GM12878 (cell line): ENCODE results near the gene CAV1. TPM values are rescaled to one million over a fixed set of nuclear protein-coding genes. Genes with fewer than 3 reads are reported as not detected.

Experiments used
- ATAC-seq: fragments of 200-7000 bp; cut with Tn5 transposase; 3 replicates; pipeline ENCODE4 v1.9.1; 2020; ENCODE audit warnings: mild to moderate bottlenecking, moderate library complexity
- BruUV-seq: library from RNA; stranded (reverse); fragments of 400-500 nt; replicated peaks from 2 replicates; lab custom pipeline; 2021; lab: Mats Ljungman, UMichigan
- CTCF ChIA-PET: fragments of 300-600 bp; sonication (Branson Sonifier 250); formaldehyde crosslinking; extraction: SDS; loops from one replicate; lab custom pipeline; 2021; ENCODE audit warnings: inconsistent platforms; lab: Yijun Ruan, JAX
- POLR2A ChIA-PET: fragments of 350-600 bp; formaldehyde crosslinking; extraction: SDS; loops from one replicate; lab custom pipeline; 2021; ENCODE audit warnings: inconsistent platforms; lab: Charles Lee
- RAD21 ChIA-PET: fragments of 300-600 bp; sonication (Branson Sonifier 250); formaldehyde crosslinking; loops from one replicate; lab custom pipeline; 2023; ENCODE audit warnings: antibody characterized with exemption; ENCODE audit not compliant: unreplicated experiment; lab: Charles Lee
- SMC1A ChIA-PET: fragments of 300-600 bp; sonication (Branson Sonifier 250); formaldehyde crosslinking; loops from one replicate; lab custom pipeline; 2023; ENCODE audit not compliant: unreplicated experiment, uncharacterized antibody; lab: Charles Lee
- DNase-seq: peaks from one replicate; pipeline ENCODE4 v3.0.0-alpha.2; 2011; ENCODE audit warnings: low read depth, low spot score
- FAIRE-seq: peaks from 3 replicates; lab custom pipeline; 2011; peaks lifted over from hg19 to GRCh38; lab: Jason Lieb, UNC
- H2AFZ ChIP-seq: 2 replicates; pipeline ENCODE4 v1.6.0; 2011; ENCODE audit warnings: low read depth, low read length, control low read depth; ENCODE audit not compliant: control insufficient read depth
- H3K27ac ChIP-seq: 2 replicates; pipeline ENCODE4 v1.5.1; 2011; ENCODE audit warnings: control low read depth; ENCODE audit not compliant: control insufficient read depth, insufficient read depth
- H3K27me3 ChIP-seq, 2 experiments: replicated peaks in 1 of 2; 2 replicates each; pipeline versions ENCODE4 v1.6.0 to v1.6.1; 2011; ENCODE audit warnings: low read length in 1 of 2; ENCODE audit not compliant: control insufficient read depth in 2 of 2, insufficient read depth in 2 of 2
- H3K36me3 ChIP-seq, 2 experiments: 2 replicates each; pipeline ENCODE4 v1.5.1; 2011; ENCODE audit warnings: low read length in 1 of 2; ENCODE audit not compliant: control insufficient read depth in 2 of 2, insufficient read depth in 2 of 2
- H3K4me1 ChIP-seq: 2 replicates; pipeline ENCODE4 v1.6.1; 2011; ENCODE audit warnings: mild to moderate bottlenecking, low read length, moderate library complexity, mixed read lengths; ENCODE audit not compliant: control insufficient read depth, insufficient read depth
- H3K4me2 ChIP-seq: 2 replicates; pipeline ENCODE4 v1.6.0; 2011; ENCODE audit warnings: control low read depth; ENCODE audit not compliant: control insufficient read depth, insufficient read depth
- H3K4me3 ChIP-seq: fragments of 200-600 bp; sonication (generic); 2 replicates; pipeline ENCODE4 v1.5.1; 2016
- H3K79me2 ChIP-seq: 2 replicates; pipeline ENCODE4 v1.6.0; 2011; ENCODE audit warnings: low read length; ENCODE audit not compliant: control insufficient read depth, insufficient read depth
- H3K9ac ChIP-seq: 2 replicates; pipeline ENCODE4 v1.8.0; 2011; ENCODE audit warnings: low read length, control low read depth, mixed read lengths; ENCODE audit not compliant: control insufficient read depth, insufficient read depth
- H3K9me3 ChIP-seq: replicated peaks from 3 replicates; pipeline ENCODE4 v1.5.1; 2011; ENCODE audit warnings: mild to moderate bottlenecking, low read length; ENCODE audit not compliant: control insufficient read depth, insufficient read depth
- H4K20me1 ChIP-seq: 2 replicates; pipeline ENCODE4 v1.6.0; 2011; ENCODE audit not compliant: control insufficient read depth, insufficient read depth
- BCL11A ChIP-seq: IDR thresholded peaks from 2 replicates; pipeline ENCODE4 v1.6.1; 2011; ENCODE audit warnings: low read depth, low read length
- BCL3 ChIP-seq: IDR thresholded peaks from 2 replicates; pipeline ENCODE4 v1.6.1; 2011; ENCODE audit warnings: borderline replicate concordance, low read depth, mild to moderate bottlenecking, moderate library complexity, low read length; ENCODE audit not compliant: insufficient read depth, poor library complexity, severe bottlenecking
- CBFB ChIP-seq: IDR thresholded peaks from 2 replicates; pipeline ENCODE4 v1.6.1; 2016; ENCODE audit warnings: antibody characterized with exemption, low read depth
- CHD4 ChIP-seq: fragments of 200-600 bp; sonication (generic); IDR thresholded peaks from 2 replicates; pipeline ENCODE4 v1.6.1; 2016; ENCODE audit warnings: mild to moderate bottlenecking
- MAX ChIP-seq: IDR thresholded peaks from 2 replicates; pipeline ENCODE4 v1.6.1; 2012; ENCODE audit warnings: low read depth, low read length, improper control_type of control experiment
- PAX5 ChIP-seq: IDR thresholded peaks from 2 replicates; pipeline ENCODE4 v1.6.1; 2011; ENCODE audit warnings: low read depth, low read length, borderline replicate concordance
- RB1 ChIP-seq: fragments of 450-650 bp; formaldehyde crosslinking; IDR thresholded peaks from 2 replicates; pipeline ENCODE4 v1.6.1; 2017; ENCODE audit warnings: mild to moderate bottlenecking, borderline replicate concordance
- RELB ChIP-seq: fragments of 450-650 bp; IDR thresholded peaks from 2 replicates; pipeline ENCODE4 v1.6.1; 2017; ENCODE audit warnings: low read depth, mild to moderate bottlenecking, moderate library complexity
- STAT1 ChIP-seq: fragments of 450-650 bp; conservative IDR thresholded peaks from 2 replicates; pipeline ENCODE4 v1.6.1; 2014; ENCODE audit warnings: antibody characterized with exemption, mild to moderate bottlenecking
- ZBTB40 ChIP-seq: fragments of 450-650 bp; IDR thresholded peaks from 2 replicates; pipeline ENCODE4 v1.6.1; 2016; ENCODE audit warnings: mild to moderate bottlenecking, moderate library complexity, borderline replicate concordance
- ZNF592 ChIP-seq: fragments of 450-650 bp; IDR thresholded peaks from 2 replicates; pipeline ENCODE4 v1.6.1; 2017; ENCODE audit warnings: mild to moderate bottlenecking, moderate library complexity
- ZZZ3 ChIP-seq: IDR thresholded peaks from 2 replicates; pipeline ENCODE4 v1.6.1; 2011; ENCODE audit warnings: low read depth; ENCODE audit not compliant: control insufficient read depth, insufficient read length
- WGBS: methylation state at CpG from one replicate; pipeline ENCODE4 v1.1.6; 2016; ENCODE audit warnings: low lambda C conversion rate; ENCODE audit not compliant: insufficient replicate concordance, insufficient coverage; ENCODE audit errors: missing lambda C conversion rate; 5-methylcytosine and 5-hydroxymethylcytosine counted together
- in situ Hi-C: fragments of 300-500 bp; cut with MboI; formaldehyde crosslinking; loops from 9 replicates; pipeline ENCODE4 v1.14.3; 2018; ENCODE audit warnings: mixed read lengths
- intact Hi-C: fragments of 100-400 bp; cut with micrococcal nuclease; formaldehyde crosslinking; loops from one replicate; pipeline ENCODE4 v1.14.2; 2022; ENCODE audit not compliant: unreplicated experiment
- polyA plus RNA-seq, 11 experiments: library from polyadenylated mRNA; depleted of rRNA in 4 of 11; unstranded in 6 of 11; stranded (reverse) in 5 of 11; fragments of >200 nt; fragmentation: Nextera tagmentation in 4 of 11; fragmentation: Illumina TruSeq in 1 of 11; extraction: Ambion mirVana in 4 of 11; extraction: Trizol in 1 of 11; gene quantifications; 1 replicate in 1 of 11; 2 replicates in 10 of 11; pipeline versions ENCODE4 v1.2.1 to v1.2.3, GENCODE V29; 2011 to 2016; ENCODE audit warnings: inconsistent platforms in 2 of 11, missing spikeins in 2 of 11, low read depth in 1 of 11
- total RNA-seq, 4 experiments: library from RNA; depleted of rRNA in 3 of 4; stranded (reverse); fragments of >200 nt in 3 of 4; fragmentation: Illumina TruSeq in 1 of 4; extraction: Trizol in 1 of 4; gene quantifications; 2 replicates each; pipeline versions ENCODE4 v1.2.1 to v1.2.3, GENCODE V29; 2013 to 2021

CAV1 gene
- total and polyA plus RNA-seq, 10 of the 15 experiments (the other 5 are each of a cell fraction or from before 2014, with no cell fraction given): 0.45 to 26.5 (median 2.0) TPM

GRCh38 chr7:116529250-116529649 lies 4.4 kb downstream of the CAV1 start:
- 0 out of 4 replicates have a peak, but pooled peaks cover 0 to 3% of the 10 kb centered on the region in 2 experiments for H3K27me3 ChIP-seq
- no peaks in the 10 kb centered on the region for H4K20me1 ChIP-seq
- H3K4me2 ChIP-seq: no peak overlapping the region
- CTCF ChIA-PET: interaction anchor here (0.7 to 3.0 kb wide), 7 partner anchors 9 to 281 kb away, joined by 3 to 20 read pairs (median 3); no protein-coding TSS in a partner anchor
- peaks cover 26% of the 10 kb centered on the region for H3K4me1 ChIP-seq
- RAD21 ChIA-PET: no interaction called here
- intact Hi-C loops: loop anchor here (5.0 kb wide), 1 partner anchor 357 kb away; no protein-coding TSS in a partner anchor
- peak; percentile 56 for FAIRE-seq
- no peaks in the 10 kb centered on the region for H3K9me3 ChIP-seq
- ATAC-seq: no peak
- no TSS peak for BruUV-seq
- no peak overlapping the region for H3K27ac ChIP-seq
- H3K79me2 ChIP-seq: no peaks in the 10 kb centered on the region
- H3K9ac ChIP-seq: no peak overlapping the region
- POLR2A ChIA-PET: no interaction called here
- H3K36me3 ChIP-seq: no peaks in the 10 kb centered on the region
- no peak overlapping the region for H3K4me3 ChIP-seq
- 0% methylated on average over 1 of the region's 1 CpG for WGBS
- H2AFZ ChIP-seq: no peak overlapping the region
- DNase-seq: no peak
- in situ Hi-C loops: no loop called here
- SMC1A ChIA-PET: interaction anchor here (0.7 to 1.2 kb wide), 4 partner anchors 18 to 270 kb away, joined by 3 to 4 read pairs (median 4); no protein-coding TSS in a partner anchor
- TF ChIP-seq ZNF592 (no peak), CHD4 (no peak), ZBTB40 (no peak), MAX (no peak), BCL11A (no peak), STAT1 (no peak), ZZZ3 (no peak), RB1 (no peak), BCL3 (no peak), CBFB (no peak), RELB (no peak), PAX5 (no peak)
